ENCODE results near the gene NIBAN1. TPM values are rescaled to one million over a fixed set of nuclear protein-coding genes. Genes with fewer than 3 reads are reported as not detected.

Gene NIBAN1
- total RNA-seq, 2 donors from 2014 or later, result 3.8 to 30.9 TPM

- Histone ChIP-seq H3K36me3 (no peaks in the 10 kb centered on the region), H3K4me1 (no peaks in the 10 kb centered on the region)
Observed at GRCh38 chr1:184941735-184942134, 32.6 kb downstream of the NIBAN1 start.

GRCh38 chr1:184941410-184941733 lies 32.9 kb downstream of the NIBAN1 start:
- TF ChIP-seq CTCF (IDR thresholded peaks at IDR 0.05), result no peak
- Histone ChIP-seq H3K27me3 (no peaks in the 10 kb centered on the region), H3K4me1 (no peaks in the 10 kb centered on the region), H3K4me3 (no peak overlapping the region), H3K9ac (ENCODE audit: low read depth in 2 of 2, low read length in 2 of 2) (no peak overlapping the region), H3K36me3 (no peaks in the 10 kb centered on the region), H3K9me3 (no peaks in the 10 kb centered on the region), H3K27ac (no peak overlapping the region)
- no peak for DNase-seq
- intact Hi-C loops (cut with DNase I), result no loop called here

More at GRCh38 chr1:184941735-184942134, 32.6 kb downstream of the NIBAN1 start:
- TF ChIP-seq CTCF (IDR thresholded peaks at IDR 0.05), result no peak
- intact Hi-C loops (cut with DNase I), result no loop called here
- H3K27me3 ChIP-seq, result no peaks in the 10 kb centered on the region
- DNase-seq, result no peak
- H3K9me3 ChIP-seq, result no peaks in the 10 kb centered on the region
- no peak overlapping the region for H3K27ac ChIP-seq
- H3K9ac ChIP-seq (ENCODE audit: low read depth in 2 of 2, low read length in 2 of 2), result no peak overlapping the region
- no peak overlapping the region for H3K4me3 ChIP-seq

GRCh38 chr1:184940694-184941409 lies 33.5 kb downstream of the NIBAN1 start:
- DNase-seq, result no peak
- no peak for TF ChIP-seq CTCF (IDR thresholded peaks at IDR 0.05)
- Histone ChIP-seq H3K27me3 (no peaks in the 10 kb centered on the region), H3K9me3 (no peaks in the 10 kb centered on the region), H3K9ac (ENCODE audit: low read depth in 2 of 2, low read length in 2 of 2) (no peak overlapping the region), H3K27ac (no peak overlapping the region), H3K4me3 (no peak overlapping the region), H3K4me1 (no peaks in the 10 kb centered on the region), H3K36me3 (no peaks in the 10 kb centered on the region)
- intact Hi-C loops (cut with DNase I), result no loop called here

- intact Hi-C loops (cut with DNase I), result no loop called here
- Histone ChIP-seq H3K27ac (no peak overlapping the region), H3K27me3 (no peaks in the 10 kb centered on the region), H3K36me3 (no peaks in the 10 kb centered on the region), H3K9me3 (no peaks in the 10 kb centered on the region), H3K4me1 (no peaks in the 10 kb centered on the region), H3K4me3 (no peak overlapping the region), H3K9ac (ENCODE audit: low read depth in 2 of 2, low read length in 2 of 2) (no peak overlapping the region)
- TF ChIP-seq CTCF (IDR thresholded peaks at IDR 0.05), result no peak
- no peak for DNase-seq
Observed at GRCh38 chr1:184940226-184940625, 34.1 kb downstream of the NIBAN1 start.

- Histone ChIP-seq H3K27me3 (no peaks in the 10 kb centered on the region), H3K36me3 (no peaks in the 10 kb centered on the region), H3K9me3 (no peaks in the 10 kb centered on the region), H3K4me3 (no peak overlapping the region), H3K4me1 (no peaks in the 10 kb centered on the region), H3K27ac (no peak overlapping the region), H3K9ac (ENCODE audit: low read depth in 2 of 2, low read length in 2 of 2) (no peak overlapping the region)
- intact Hi-C loops (cut with DNase I), result no loop called here
- DNase-seq, result no peak
- TF ChIP-seq CTCF (IDR thresholded peaks at IDR 0.05), result no peak
Observed at GRCh38 chr1:184937729-184938128, 36.6 kb downstream of the NIBAN1 start.
